Cardiac fibroblast (primary cell): ENCODE results near the gene PCDH9.

ENCODE experiments used
- DNase-seq, 2 donors: peaks; one replicate each; pipeline versions ENCODE4 v3.0.0 to v3.0.0-alpha.2; 2010; ENCODE audit warnings: low read depth in 2 of 2
- H3K4me3 ChIP-seq, 2 donors: replicated peaks in 1 of 2; 1 replicate in 1 of 2; 2 replicates in 1 of 2; pipeline ENCODE4 v1.5.1; 2011; ENCODE audit warnings: low read depth in 2 of 2, low read length in 2 of 2, mild to moderate bottlenecking in 2 of 2, moderate library complexity in 1 of 2
- TF ChIP-seq, protein P1 (sequence below): IDR thresholded peaks from one replicate; pipeline ENCODE4 v1.5.1; 2011; ENCODE audit warnings: low read depth, mild to moderate bottlenecking, low read length, inconsistent platforms

The PCDH9 gene

DNA sequence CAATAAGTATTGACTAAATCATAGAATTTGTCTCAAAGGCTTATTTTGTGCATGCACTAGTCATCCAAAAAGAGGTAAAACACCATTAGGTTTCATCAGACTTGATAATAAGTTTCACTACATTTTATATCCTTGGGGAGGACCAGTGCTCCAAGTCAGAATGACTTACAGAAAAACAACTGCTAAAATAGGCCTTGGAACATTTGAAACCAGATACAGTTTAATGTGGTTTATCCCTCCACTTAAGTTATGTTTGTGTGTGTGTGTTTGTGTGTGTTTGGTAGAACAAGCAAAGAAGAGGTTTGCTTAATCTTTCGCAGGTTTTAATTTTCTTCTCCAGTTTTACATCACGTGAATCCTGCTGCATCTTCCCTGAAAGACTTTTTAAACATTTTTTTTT is 570.9 kb downstream of the PCDH9 start:
- H3K4me3 ChIP-seq: peak overlapping the region in 1 of 2 donors; percentile 40
- peak; percentile 37 to 51 for DNase-seq
- TF ChIP-seq, protein P1, sequence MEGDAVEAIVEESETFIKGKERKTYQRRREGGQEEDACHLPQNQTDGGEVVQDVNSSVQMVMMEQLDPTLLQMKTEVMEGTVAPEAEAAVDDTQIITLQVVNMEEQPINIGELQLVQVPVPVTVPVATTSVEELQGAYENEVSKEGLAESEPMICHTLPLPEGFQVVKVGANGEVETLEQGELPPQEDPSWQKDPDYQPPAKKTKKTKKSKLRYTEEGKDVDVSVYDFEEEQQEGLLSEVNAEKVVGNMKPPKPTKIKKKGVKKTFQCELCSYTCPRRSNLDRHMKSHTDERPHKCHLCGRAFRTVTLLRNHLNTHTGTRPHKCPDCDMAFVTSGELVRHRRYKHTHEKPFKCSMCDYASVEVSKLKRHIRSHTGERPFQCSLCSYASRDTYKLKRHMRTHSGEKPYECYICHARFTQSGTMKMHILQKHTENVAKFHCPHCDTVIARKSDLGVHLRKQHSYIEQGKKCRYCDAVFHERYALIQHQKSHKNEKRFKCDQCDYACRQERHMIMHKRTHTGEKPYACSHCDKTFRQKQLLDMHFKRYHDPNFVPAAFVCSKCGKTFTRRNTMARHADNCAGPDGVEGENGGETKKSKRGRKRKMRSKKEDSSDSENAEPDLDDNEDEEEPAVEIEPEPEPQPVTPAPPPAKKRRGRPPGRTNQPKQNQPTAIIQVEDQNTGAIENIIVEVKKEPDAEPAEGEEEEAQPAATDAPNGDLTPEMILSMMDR: no peak

DNA sequence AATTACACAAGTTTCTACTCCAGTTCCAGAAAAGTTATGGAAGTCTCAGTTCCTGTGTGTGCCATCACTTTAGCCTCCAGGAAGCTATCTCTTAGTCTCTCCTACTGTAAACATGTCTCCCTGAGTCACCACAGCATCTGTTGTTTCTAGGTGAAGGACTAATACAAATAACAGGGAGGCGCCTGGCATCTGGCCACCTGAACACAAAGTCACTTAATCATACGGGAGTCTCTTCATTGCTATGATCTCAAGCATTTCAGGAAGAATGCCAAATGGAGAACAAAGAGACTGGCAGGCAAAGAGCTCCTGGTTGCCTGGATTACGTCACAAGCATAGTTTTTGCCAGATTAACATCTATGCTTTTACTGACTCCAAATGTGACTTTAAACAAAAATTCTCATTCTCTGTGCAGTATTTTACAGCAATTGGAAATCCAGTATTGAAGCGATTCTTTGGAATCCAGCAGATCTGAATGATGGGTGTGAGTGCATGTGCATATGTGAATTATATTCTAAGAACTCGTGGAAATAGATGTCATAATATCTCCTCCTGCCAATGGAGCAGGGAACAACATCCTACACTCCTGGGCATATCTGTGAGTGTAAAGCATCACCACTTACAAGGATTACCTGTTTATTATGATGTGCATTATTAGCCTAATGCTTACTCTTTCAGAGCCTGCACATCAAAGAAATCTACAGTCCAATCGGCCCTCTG is 572.8 kb downstream of the PCDH9 start:
- DNase-seq: peak; percentile 96 to 100
- TF ChIP-seq, protein P1: no peak
- no peak overlapping the region for H3K4me3 ChIP-seq

DNA sequence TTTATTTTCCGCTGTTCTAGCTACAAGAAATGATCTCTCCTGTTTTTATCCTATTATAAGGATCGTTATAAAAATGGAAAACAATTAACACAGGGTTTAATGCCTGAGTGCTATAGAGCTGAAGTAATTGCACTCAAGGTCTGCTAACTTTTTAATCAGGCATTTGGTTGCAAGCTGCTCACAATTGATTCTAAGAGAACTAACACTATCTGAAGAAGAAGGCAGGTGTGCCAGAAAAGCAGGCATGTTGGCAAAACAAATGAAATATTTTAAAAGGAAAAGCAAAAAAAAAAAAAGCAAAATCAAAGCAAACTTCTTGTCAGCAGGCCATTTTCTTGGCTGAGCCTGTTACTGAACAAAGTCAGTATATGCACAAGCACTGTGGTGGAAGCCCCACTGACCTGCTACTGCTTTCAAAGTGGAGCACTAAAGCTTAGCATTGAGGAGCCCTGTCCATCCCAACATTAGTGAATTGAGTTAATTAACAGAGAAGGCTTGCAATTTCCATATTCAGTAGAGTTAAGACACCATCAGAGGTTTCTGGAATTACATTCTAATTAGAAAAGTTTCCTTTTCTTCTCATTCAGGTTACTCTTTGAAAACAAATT is 574.2 kb downstream of the PCDH9 start:
- no peak overlapping the region for H3K4me3 ChIP-seq
- DNase-seq: peak in 1 of 2 donors; percentile 5
- TF ChIP-seq, protein P1: no peak

DNA sequence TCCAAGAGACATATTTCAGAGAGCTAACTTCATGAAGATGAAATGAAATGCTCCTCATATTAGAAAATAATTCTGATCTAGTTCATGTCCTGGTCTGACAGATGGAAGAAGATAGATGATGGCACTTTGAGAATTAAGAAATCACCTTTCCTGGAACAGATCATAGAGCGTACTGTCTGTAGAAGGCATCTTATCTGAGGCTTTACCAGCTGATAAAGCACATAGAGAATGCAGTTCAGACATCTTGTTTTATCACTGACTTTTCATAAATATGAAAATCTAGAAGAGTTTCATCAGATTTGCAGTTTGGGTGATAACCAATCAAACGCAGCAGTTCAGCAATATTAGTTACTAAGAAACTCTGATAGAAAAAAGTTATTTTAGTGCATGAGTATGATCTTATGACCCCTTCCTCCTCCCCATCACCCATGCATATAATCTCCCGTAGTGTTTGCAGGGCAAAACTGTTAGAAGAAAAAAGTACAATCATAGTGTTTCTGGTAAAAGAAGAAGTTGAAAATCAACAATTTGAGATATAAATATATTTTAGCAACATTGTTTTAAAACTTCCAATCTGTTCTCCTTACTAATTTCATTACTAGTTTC is 585.2 kb downstream of the PCDH9 start:
- H3K4me3 ChIP-seq: no peak overlapping the region
- TF ChIP-seq, protein P1: no peak
- DNase-seq: no peak

DNA sequence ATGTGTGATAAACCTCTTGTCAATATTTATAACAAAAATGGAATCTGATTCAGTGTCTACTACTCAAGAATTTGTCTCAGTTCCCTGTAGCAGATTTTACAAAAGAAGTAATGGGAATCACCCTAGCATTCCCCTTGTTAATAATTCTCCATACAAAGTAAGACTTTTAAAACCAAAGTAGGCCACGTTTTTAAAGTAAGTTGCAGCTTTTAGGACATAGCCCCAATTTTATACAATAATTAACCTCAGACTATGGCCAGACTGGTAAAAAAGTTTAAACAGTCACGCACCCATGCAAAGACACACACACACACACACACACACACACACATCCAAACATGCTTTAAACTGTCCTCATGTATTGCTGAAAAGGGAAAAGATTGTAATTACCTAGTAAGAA is 589.9 kb downstream of the PCDH9 start:
- no peak overlapping the region for H3K4me3 ChIP-seq
- no peak for DNase-seq
- TF ChIP-seq, protein P1: no peak

DNA sequence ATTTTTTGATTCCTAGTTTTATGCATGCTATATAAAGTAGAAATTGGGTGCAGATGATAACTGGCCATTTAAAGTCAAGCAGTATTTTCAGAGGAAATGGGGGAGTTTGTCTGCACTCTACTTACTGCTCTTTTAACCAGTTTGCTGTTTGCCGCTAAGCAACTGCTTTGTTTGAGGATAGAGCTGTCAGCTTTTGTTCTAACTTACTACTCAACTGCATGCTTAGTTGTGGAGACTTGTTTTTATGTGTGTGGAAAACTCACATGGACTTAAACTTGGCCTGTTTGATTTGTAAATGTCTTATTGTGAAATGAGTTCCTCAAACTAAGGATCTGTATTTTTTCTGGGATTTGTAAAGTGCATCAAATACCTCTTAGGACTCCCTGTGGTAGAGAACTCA is 591.1 kb downstream of the PCDH9 start:
- DNase-seq: peak in 1 of 2 donors; percentile 5
- TF ChIP-seq, protein P1: no peak
- H3K4me3 ChIP-seq: no peak overlapping the region
